SIG-M5 treated with dmso at 0.1 percent for 504 hours (cell line): ENCODE measurements around the gene GRIK3.
A peak's percentile ranks its signal among the peaks of the same experiment; 100 is the strongest.
"Not testable (repeated sequence)": the region's sequence is repeated elsewhere in the genome, so short reads cannot be mapped to it uniquely, and the experiment has no call there.

Experiments
- DNase-seq: peaks from one replicate; lab custom pipeline; 2025; ENCODE audit not compliant: unreplicated experiment; lab: John Stamatoyannopoulos, UW

Gene GRIK3

GRCh38 chr1:36948147-36948546 lies 86.2 kb downstream of the GRIK3 start:
- DNase-seq: no peak

- no peak for DNase-seq
Observed at GRCh38 chr1:36947384-36947783, 86.9 kb downstream of the GRIK3 start.

- no peak for DNase-seq
Observed at GRCh38 chr1:36944883-36945282, 89.4 kb downstream of the GRIK3 start.

GRCh38 chr1:36942148-36942547 lies 92.2 kb downstream of the GRIK3 start:
- no peak for DNase-seq

GRCh38 chr1:36941316-36941978 lies 92.9 kb downstream of the GRIK3 start:
- DNase-seq: no peak

GRCh38 chr1:36938819-36939218 lies 95.5 kb downstream of the GRIK3 start:
- DNase-seq: no peak

- DNase-seq: no peak
Observed at GRCh38 chr1:36937371-36937770, 96.9 kb downstream of the GRIK3 start.

- DNase-seq: no peak
Observed at GRCh38 chr1:36934061-36934460, 100.3 kb downstream of the GRIK3 start.

GRCh38 chr1:36927826-36928225 lies 106.5 kb downstream of the GRIK3 start:
- DNase-seq: no peak

- no peak for DNase-seq
Observed at GRCh38 chr1:36925251-36925650, 109.1 kb downstream of the GRIK3 start.

- DNase-seq: peak; percentile 12
Observed at GRCh38 chr1:36924282-36924811, 110.0 kb downstream of the GRIK3 start.

GRCh38 chr1:36922593-36923426 lies 111.5 kb downstream of the GRIK3 start:
- DNase-seq: no peak

GRCh38 chr1:36922071-36922470 lies 112.2 kb downstream of the GRIK3 start:
- DNase-seq: no peak

- no peak for DNase-seq
Observed at GRCh38 chr1:36920801-36921405, 113.4 kb downstream of the GRIK3 start.

- DNase-seq: no peak
Observed at GRCh38 chr1:36920371-36920770, 113.9 kb downstream of the GRIK3 start.

- no peak for DNase-seq
Observed at GRCh38 chr1:36919491-36920145, 114.7 kb downstream of the GRIK3 start.

GRCh38 chr1:36918604-36919003 lies 115.7 kb downstream of the GRIK3 start:
- DNase-seq: no peak

- DNase-seq: not testable (repeated sequence)
Observed at GRCh38 chr1:36916542-36916941, 117.8 kb downstream of the GRIK3 start.

- no peak for DNase-seq
Observed at GRCh38 chr1:36913484-36914060, 120.7 kb downstream of the GRIK3 start.

- no peak for DNase-seq
Observed at GRCh38 chr1:36913016-36913415, 121.3 kb downstream of the GRIK3 start.

- DNase-seq: no peak
Observed at GRCh38 chr1:36912365-36912865, 121.9 kb downstream of the GRIK3 start.
